T-cell (primary cell): ENCODE results near the gene HERPUD2. TPM values are rescaled to one million over a fixed set of nuclear protein-coding genes. Genes with fewer than 3 reads are reported as not detected.
"Not testable (repeated sequence)": the region's sequence is repeated elsewhere in the genome, so short reads cannot be mapped to it uniquely, and the experiment has no call there.

Experiments
- ATAC-seq, 4 experiments: fragments of 200-7000 bp in 3 of 4; fragments of 150-1000 bp in 1 of 4; cut with Tn5 transposase; replicated peaks in 1 of 4; 1 replicate in 3 of 4; 2 replicates in 1 of 4; pipeline ENCODE4 v1.10.0; 2021; ENCODE audit warnings: moderate library complexity in 3 of 4, mild to moderate bottlenecking in 2 of 4, moderate number of reproducible peaks in 1 of 4
- CTCF ChIA-PET, 2 donors: fragments of 300-600 bp; sonication (Branson Sonifier 250); formaldehyde crosslinking; loops; one replicate each; lab custom pipeline; 2022; ENCODE audit warnings: antibody characterized with exemption in 2 of 2; lab: Charles Lee
- POLR2A ChIA-PET, 2 donors: fragments of 300-600 bp; sonication (Branson Sonifier 250); formaldehyde crosslinking; loops; one replicate each; lab custom pipeline; 2022; ENCODE audit warnings: antibody characterized with exemption in 2 of 2; lab: Charles Lee
- DNase-seq, 35 experiments: peaks; one replicate each; pipeline versions ENCODE4 v3.0.0 to v3.0.0-alpha.2; 2013 to 2023
- H3K27ac ChIP-seq: one replicate; pipeline ENCODE4 v1.5.1; 2013; ENCODE audit warnings: low read length
- H3K27me3 ChIP-seq, 2 experiments: replicated peaks in 1 of 2; 1 replicate in 1 of 2; 2 replicates in 1 of 2; pipeline versions ENCODE4 v1.6.1 to v1.7.0; 2013; ENCODE audit warnings: low read length in 1 of 2, mixed read lengths in 1 of 2; ENCODE audit not compliant: control insufficient read depth in 2 of 2, insufficient read depth in 2 of 2; ENCODE audit errors: extremely low read depth in 1 of 2
- H3K36me3 ChIP-seq, 2 donors: 1 replicate in 1 of 2; 2 replicates in 1 of 2; pipeline versions ENCODE4 v1.6.1 to v1.7.0; 2013; ENCODE audit warnings: low read length in 1 of 2; ENCODE audit not compliant: control insufficient read depth in 2 of 2, insufficient read depth in 1 of 2; ENCODE audit errors: extremely low read depth in 1 of 2
- H3K4me1 ChIP-seq, 2 experiments: 1 replicate in 1 of 2; 2 replicates in 1 of 2; pipeline versions ENCODE4 v1.6.1 to v1.7.0; 2013; ENCODE audit warnings: low read length in 2 of 2, mixed read lengths in 1 of 2; ENCODE audit not compliant: insufficient read depth in 2 of 2, control insufficient read depth in 1 of 2; ENCODE audit errors: extremely low read depth in 1 of 2
- H3K4me3 ChIP-seq, 2 donors: 1 replicate in 1 of 2; 2 replicates in 1 of 2; pipeline versions ENCODE4 v1.5.1 to v1.7.0; 2013; ENCODE audit warnings: mild to moderate bottlenecking in 2 of 2, low read length in 1 of 2, moderate library complexity in 1 of 2; ENCODE audit not compliant: control insufficient read depth in 1 of 2; ENCODE audit errors: extremely low read depth in 1 of 2
- H3K9me3 ChIP-seq: 2 replicates; pipeline ENCODE4 v1.7.0; 2013
- H3K27ac Mint-ChIP-seq, 2 donors: one replicate each; pipeline ENCODE4 v1.8.0; 2020 to 2021; ENCODE audit warnings: mild to moderate bottlenecking in 2 of 2, mixed read lengths in 2 of 2
- H3K27me3 Mint-ChIP-seq, 2 donors: one replicate each; pipeline ENCODE4 v1.8.0; 2021 to 2022; ENCODE audit warnings: mixed read lengths in 2 of 2
- H3K36me3 Mint-ChIP-seq: one replicate; pipeline ENCODE4 v1.8.0; 2021; ENCODE audit warnings: mixed read lengths
- H3K4me1 Mint-ChIP-seq, 3 donors: one replicate each; pipeline ENCODE4 v1.8.0; 2020 to 2022; ENCODE audit warnings: mixed read lengths in 3 of 3, mild to moderate bottlenecking in 1 of 3
- H3K4me3 Mint-ChIP-seq, 3 donors: one replicate each; pipeline ENCODE4 v1.8.0; 2020 to 2022; ENCODE audit warnings: mild to moderate bottlenecking in 3 of 3, mixed read lengths in 3 of 3, moderate library complexity in 3 of 3
- H3K9me3 Mint-ChIP-seq, 3 donors: one replicate each; pipeline ENCODE4 v1.8.0; 2020 to 2022; ENCODE audit warnings: mixed read lengths in 3 of 3
- WGBS: methylation state at CpG from one replicate; pipeline ENCODE4 v1.1.5; 2013; ENCODE audit warnings: missing lambda C conversion rate; ENCODE audit not compliant: insufficient coverage; 5-methylcytosine and 5-hydroxymethylcytosine counted together
- total RNA-seq, 35 experiments: library from RNA in 6 of 35; stranded (reverse) in 6 of 35; fragments of 120-200 nt in 1 of 35; gene quantifications; one replicate each; pipeline versions ENCODE4 v1.2.1 to v1.2.4 and lab custom pipeline; 2013 to 2026

Gene HERPUD2
- total RNA-seq, 5 donors from 2014 or later (not counting 1 experiment from before 2014, with no cell fraction given): 58.4 to 122 (median 67.5) TPM

DNA sequence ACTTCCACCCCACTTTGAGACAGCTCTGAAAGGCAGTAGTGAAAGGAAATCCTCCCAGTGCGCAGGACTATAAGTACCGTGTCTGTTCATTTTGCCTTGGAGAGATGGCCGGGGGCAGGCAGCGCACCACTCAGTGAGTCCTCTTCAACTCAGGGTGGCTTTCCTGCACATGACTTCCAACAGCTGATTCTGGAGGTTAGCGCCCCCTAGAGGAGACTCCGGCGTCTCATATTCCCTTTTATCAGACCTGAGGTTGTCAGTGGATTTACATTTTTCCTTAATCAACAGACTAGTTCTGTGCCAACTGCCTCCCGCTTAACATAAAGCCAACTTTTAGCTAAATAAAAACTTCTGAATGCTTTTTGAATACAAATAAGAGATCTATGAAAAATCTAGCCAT lies 101.0 kb downstream of the HERPUD2 start:
- Histone ChIP-seq H3K27me3 (no peaks in the 10 kb centered on the region), H3K27ac (no peak overlapping the region), H3K4me1 (no peaks in the 10 kb centered on the region), H3K4me3 (no peak overlapping the region), H3K36me3 (no peaks in the 10 kb centered on the region), H3K9me3 (no peaks in the 10 kb centered on the region)
- DNase-seq (peak in 3 of 35 experiments; percentile 1 to 24 (median 1)), ATAC-seq (no peak)
- CTCF ChIA-PET: no interaction called here
- Mint-ChIP-seq H3K27me3 (no peaks in the 10 kb centered on the region), H3K9me3 (no peaks in the 10 kb centered on the region), H3K36me3 (peaks cover 12% of the 10 kb centered on the region), H3K4me3 (no peak overlapping the region), H3K27ac (no peak overlapping the region), H3K4me1 (no peaks in the 10 kb centered on the region)
- WGBS: 87% methylated on average over 7 of the region's 8 CpGs
- POLR2A ChIA-PET: no interaction called here

DNA sequence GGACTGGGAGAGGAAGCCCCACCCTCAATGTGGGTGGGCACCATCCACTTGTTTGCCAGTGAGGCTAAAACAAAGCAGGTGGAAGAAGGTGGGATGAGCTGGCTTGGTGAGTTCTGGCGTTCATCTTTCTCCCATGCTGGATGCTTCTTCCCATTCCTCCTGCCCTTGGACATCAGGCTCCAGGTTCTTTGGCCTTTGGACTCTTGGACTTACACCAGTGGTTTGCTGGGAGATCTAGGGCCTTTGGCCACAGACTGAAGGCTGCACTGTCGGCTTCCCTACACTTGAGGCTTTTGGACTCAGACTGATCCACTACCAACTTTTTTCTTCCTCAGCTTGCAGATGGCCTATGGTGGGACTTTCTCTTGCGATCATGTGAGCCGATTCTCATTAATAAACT lies 106.3 kb downstream of the HERPUD2 start:
- WGBS: no CpG with 5 or more reads among the region's 4 CpGs
- Mint-ChIP-seq H3K36me3 (peaks cover 14% of the 10 kb centered on the region), H3K4me3 (no peak overlapping the region), H3K27me3 (peaks cover 0 to 2% of the 10 kb centered on the region in 2 donors), H3K4me1 (no peaks in the 10 kb centered on the region), H3K9me3 (no peaks in the 10 kb centered on the region), H3K27ac (no peak overlapping the region)
- no peaks in the 10 kb centered on the region for H3K27me3 ChIP-seq
- ChIA-PET CTCF (no interaction called here), POLR2A (interaction anchor here in 1 of 2 donors (0.7 kb wide), 1 partner anchor 119 kb away, joined by 10 read pairs; no protein-coding TSS in a partner anchor)
- no peak for DNase-seq
- H3K36me3 ChIP-seq: no peaks in the 10 kb centered on the region
- no peaks in the 10 kb centered on the region for H3K9me3 ChIP-seq
- no peak overlapping the region for H3K4me3 ChIP-seq
- no peak for ATAC-seq
- no peak overlapping the region for H3K27ac ChIP-seq
- H3K4me1 ChIP-seq: no peaks in the 10 kb centered on the region

DNA sequence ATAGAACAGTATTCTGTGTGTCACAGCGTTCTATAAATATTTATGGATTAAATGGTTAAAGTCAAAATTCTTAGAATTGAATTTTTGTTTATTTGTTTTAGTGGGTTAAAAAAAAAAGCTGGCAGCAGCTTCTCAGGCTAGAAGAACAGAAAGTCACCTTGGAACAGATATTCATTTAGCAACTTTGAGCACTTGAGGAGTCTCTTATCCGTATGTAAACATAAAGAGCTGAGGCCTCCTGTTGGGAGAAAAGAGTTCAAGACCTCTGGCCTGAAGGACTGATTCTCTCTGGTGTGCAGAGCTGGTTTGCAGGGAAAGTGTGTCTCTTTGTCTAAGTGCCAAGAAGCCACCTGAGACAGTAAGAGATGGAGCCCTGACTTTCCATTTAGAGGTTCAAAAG lies 109.9 kb downstream of the HERPUD2 start:
- Histone ChIP-seq H3K4me1 (no peaks in the 10 kb centered on the region), H3K27ac (no peak overlapping the region), H3K27me3 (no peaks in the 10 kb centered on the region), H3K4me3 (no peak overlapping the region), H3K9me3 (no peaks in the 10 kb centered on the region), H3K36me3 (no peaks in the 10 kb centered on the region)
- POLR2A ChIA-PET: interaction anchor here in 1 of 2 donors (0.6 kb wide), 1 partner anchor 48 kb away, joined by 3 read pairs; no protein-coding TSS in a partner anchor
- CTCF ChIA-PET: interaction anchor here in 1 of 2 donors (0.5 kb wide), 1 partner anchor 115 kb away, joined by 3 read pairs; no protein-coding TSS in a partner anchor
- DNase-seq (no peak), ATAC-seq (no peak)
- peaks cover 9% of the 10 kb centered on the region for H3K36me3 Mint-ChIP-seq
- H3K4me3 Mint-ChIP-seq: no peak overlapping the region
- no peaks in the 10 kb centered on the region for H3K4me1 Mint-ChIP-seq
- no peaks in the 10 kb centered on the region for H3K9me3 Mint-ChIP-seq
- peaks cover 0 to 2% of the 10 kb centered on the region in 2 donors for H3K27me3 Mint-ChIP-seq
- no peak overlapping the region for H3K27ac Mint-ChIP-seq
- 90% methylated on average over 2 of the region's 2 CpGs for WGBS

GRCh38 chr7:35584533-35584932 lies 110.4 kb downstream of the HERPUD2 start:
- H3K27ac ChIP-seq, H3K4me3 Mint-ChIP-seq, H3K27me3 Mint-ChIP-seq, H3K9me3 Mint-ChIP-seq, H3K4me3 ChIP-seq, DNase-seq, H3K36me3 Mint-ChIP-seq, H3K36me3 ChIP-seq, H3K27me3 ChIP-seq, H3K4me1 Mint-ChIP-seq, H3K9me3 ChIP-seq, ATAC-seq, POLR2A ChIA-PET, H3K4me1 ChIP-seq, H3K27ac Mint-ChIP-seq: not testable (repeated sequence)
- 100% methylated on average over 2 of the region's 3 CpGs for WGBS
- CTCF ChIA-PET: interaction anchor here in 1 of 2 donors (0.5 kb wide), 1 partner anchor 115 kb away, joined by 3 read pairs; no protein-coding TSS in a partner anchor

Other genes starting within 250 kb of the HERPUD2 start
- 100 to 1,000 TPM; 181 to 231 (median 200) TPM for gene SEPTIN7, start 105.9 kb upstream of the HERPUD2 start, total RNA-seq